GM21723 (cell line): ENCODE measurements around the gene LYST.
"Not testable (repeated sequence)": the region's sequence is repeated elsewhere in the genome, so short reads cannot be mapped to it uniquely, and the experiment has no call there.

Experiments used
- ATAC-seq: cut with Tn5 transposase; IDR thresholded peaks from one replicate; pipeline ENCODE4 v1.9.1; 2021; ENCODE audit warnings: mild to moderate bottlenecking, moderate library complexity; ENCODE audit not compliant: unreplicated experiment

Gene LYST, protein sequence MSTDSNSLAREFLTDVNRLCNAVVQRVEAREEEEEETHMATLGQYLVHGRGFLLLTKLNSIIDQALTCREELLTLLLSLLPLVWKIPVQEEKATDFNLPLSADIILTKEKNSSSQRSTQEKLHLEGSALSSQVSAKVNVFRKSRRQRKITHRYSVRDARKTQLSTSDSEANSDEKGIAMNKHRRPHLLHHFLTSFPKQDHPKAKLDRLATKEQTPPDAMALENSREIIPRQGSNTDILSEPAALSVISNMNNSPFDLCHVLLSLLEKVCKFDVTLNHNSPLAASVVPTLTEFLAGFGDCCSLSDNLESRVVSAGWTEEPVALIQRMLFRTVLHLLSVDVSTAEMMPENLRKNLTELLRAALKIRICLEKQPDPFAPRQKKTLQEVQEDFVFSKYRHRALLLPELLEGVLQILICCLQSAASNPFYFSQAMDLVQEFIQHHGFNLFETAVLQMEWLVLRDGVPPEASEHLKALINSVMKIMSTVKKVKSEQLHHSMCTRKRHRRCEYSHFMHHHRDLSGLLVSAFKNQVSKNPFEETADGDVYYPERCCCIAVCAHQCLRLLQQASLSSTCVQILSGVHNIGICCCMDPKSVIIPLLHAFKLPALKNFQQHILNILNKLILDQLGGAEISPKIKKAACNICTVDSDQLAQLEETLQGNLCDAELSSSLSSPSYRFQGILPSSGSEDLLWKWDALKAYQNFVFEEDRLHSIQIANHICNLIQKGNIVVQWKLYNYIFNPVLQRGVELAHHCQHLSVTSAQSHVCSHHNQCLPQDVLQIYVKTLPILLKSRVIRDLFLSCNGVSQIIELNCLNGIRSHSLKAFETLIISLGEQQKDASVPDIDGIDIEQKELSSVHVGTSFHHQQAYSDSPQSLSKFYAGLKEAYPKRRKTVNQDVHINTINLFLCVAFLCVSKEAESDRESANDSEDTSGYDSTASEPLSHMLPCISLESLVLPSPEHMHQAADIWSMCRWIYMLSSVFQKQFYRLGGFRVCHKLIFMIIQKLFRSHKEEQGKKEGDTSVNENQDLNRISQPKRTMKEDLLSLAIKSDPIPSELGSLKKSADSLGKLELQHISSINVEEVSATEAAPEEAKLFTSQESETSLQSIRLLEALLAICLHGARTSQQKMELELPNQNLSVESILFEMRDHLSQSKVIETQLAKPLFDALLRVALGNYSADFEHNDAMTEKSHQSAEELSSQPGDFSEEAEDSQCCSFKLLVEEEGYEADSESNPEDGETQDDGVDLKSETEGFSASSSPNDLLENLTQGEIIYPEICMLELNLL (N-terminal part only)

DNA sequence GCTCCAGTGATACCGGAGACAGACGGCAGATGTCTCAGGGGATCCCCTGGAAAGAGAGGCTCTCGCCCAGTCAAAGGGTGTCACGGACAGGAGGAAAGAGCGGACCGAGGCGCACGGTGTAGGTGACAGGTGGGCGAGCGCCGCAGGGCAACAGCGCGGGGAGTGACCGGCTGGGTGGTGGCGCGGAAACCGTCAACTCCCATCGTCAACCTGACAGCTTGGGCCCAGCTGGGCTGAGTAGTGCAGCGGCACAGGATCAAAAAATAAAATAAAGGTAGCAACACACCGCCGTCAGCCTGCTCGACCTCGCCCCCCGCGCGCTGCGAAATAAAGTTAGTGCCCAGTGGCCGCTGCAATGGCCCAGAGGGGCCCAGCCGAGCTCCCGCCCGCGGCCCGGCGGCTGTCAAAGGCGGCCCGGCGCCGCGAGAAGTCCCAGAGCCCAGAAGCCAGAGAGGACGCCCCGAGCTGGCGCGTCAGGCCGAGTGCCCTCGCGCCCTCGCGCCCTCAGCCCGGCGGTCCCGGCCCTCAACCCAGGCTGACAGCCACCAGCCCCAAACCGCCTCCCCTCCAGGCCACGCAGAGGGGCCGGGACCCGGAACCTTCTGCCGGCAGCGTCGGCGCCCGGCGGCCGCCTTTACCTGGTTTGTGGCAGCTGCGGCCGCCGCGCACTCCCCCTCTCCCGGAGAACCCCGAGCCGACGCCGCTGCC lies at the start of gene LYST:
LYST (minus strand) TSS at position 702 of the 708 bp plus-strand sequence. CDS start 36,489 bp downstream, outside the sequence.
- ATAC-seq, result peak; percentile 54

DNA sequence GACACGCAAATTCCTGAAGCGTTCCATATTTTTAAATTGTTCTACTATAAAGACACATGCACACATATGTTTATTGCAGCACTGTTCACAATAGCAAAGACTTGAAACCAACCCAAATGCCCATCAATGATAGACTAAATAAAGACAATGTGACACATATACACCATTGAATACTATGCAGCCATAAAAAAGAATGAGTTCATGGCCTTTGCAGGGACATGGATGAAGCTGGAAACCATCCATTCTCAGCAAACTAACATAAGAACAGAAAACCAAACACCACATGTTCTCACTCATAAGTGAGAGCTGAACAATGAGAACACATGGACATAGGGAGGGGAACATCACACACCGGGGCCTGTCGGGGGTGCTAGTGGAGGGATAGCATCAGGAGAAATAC lies 48.8 kb upstream of the LYST start:
- not testable (repeated sequence) for ATAC-seq

DNA sequence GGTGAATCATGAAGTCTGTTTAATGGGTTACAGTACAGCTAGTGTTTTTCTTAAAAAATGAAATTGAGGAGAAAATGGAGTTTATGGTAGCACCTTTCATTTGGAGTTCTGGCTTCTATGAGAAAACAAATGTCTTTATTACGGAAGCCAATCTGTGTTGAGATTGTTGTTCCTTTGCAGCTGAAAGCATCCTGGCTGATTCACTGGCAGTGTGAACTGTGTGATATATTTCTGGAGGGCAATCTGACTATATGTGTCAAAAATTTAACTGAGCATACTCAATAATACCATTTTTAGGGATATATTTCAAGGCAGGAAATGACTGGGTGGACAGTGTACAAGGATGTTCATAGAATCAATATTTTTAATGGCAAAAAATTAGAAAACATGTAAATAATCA lies 46.6 kb upstream of the LYST start:
- ATAC-seq, result no peak

DNA sequence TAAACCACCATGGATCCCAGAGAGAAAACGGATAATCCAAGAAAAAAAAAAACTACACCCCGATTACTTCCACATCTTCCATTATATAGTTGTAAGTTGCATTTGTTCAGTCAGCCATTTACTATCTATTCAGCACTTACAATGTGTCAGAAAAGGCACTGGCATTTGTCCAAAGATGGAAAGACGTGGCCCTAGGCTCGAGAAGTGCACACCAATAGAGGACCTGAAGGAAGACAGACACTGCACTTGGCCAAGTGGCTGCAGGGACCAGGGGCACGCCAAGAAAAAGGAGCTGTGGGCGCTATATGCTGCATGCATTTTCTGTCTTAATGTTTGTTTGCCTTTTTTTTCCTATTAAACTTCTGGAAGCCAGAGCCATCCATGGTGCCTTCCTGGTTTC lies 45.2 kb upstream of the LYST start:
- no peak for ATAC-seq

DNA sequence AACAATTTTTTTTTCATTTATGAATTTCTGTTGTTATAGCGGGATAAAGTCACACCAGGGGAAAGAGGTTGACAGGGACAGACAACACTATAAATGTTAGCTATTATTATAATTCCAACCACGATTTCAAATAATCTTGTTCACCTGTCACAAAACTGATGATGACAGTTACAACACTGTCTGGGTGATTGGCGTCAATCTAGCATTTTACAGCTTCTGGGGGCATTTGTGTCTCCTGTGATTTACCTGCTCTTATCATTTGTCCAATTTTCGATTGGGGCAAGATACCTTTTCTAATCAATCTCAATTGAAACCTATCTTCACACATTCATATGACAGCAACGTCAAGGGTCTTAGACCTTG lies 44.6 kb upstream of the LYST start:
- ATAC-seq, result no peak

DNA sequence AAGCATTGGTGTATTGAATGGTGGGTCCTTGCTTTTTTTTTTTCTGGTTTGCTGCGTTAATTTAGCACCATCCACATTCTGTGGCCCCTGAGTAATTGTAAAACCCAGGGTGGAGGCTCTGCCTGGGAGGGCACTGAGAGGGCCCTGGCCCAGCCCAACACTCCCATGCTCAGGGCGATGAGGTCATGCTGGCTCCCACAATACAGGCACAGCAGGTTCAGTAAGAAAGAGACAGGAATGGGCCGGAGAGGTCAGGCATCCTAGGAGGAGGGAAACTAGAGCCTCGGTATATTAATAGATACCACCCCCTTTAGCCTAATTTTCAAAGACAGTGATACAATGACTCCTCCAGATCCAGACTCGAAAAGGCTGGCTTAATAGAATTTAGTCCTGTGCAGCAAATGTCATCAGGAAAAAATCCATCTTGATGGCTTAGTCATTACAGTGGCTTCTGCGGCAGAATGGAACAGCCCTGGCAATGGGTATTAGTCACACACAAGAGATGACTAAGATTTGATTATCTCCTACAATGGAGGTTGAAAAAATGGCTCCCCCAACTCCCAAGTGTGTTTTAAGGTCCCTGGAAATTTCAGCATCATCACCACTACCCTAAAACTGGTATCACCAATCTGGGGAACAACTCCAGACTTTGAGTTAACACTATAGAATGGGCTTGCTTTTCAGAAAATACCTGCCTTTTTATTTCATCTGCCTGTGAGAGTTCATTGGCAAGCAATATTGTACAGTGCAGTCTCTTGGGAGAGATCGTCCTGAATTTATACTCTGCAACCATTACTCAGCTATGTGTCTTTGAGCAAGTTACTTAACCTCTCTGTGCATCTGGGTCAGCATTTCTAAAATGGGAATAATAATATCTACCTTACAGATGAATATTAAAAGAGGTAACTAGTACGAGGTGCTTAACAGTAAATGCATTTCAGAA lies 43.9 kb upstream of the LYST start:
- ATAC-seq, result no peak

DNA sequence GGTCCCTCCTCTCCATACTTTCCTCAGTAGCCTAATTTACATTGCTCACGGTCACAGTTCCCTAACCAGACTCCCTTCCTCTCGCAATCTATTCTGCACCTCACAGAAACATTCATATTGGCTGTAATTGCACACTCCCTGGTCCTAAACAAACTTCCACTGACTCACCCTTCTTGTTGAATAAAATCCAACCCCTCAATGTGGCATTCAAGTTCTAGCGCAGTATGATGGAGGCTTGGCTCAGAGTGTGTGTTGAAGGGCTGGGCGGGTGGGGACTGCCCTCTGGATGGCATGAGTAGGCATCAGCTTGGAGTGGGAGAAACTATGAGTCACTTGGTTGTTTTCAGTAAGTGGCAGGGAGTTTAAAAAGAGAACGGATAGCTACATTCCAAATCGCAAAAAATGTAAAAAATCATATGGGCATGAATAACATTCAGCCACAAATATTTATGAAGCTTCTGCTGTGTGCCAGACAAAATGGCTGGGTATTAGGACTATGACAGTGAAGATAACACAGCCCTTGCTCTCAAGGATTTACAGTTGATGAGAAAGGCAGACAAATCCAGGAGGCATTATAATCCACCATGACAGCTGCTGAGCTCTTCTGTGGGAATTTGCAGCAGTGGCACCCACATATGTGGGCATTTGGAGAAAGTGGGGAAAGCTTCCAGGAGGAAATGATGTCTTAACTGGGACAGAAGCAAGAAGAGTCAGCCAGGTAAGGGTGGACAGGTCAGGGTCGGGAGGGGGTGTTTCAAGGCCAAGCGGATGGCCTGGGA lies 42.2 kb upstream of the LYST start:
- no peak for ATAC-seq

DNA sequence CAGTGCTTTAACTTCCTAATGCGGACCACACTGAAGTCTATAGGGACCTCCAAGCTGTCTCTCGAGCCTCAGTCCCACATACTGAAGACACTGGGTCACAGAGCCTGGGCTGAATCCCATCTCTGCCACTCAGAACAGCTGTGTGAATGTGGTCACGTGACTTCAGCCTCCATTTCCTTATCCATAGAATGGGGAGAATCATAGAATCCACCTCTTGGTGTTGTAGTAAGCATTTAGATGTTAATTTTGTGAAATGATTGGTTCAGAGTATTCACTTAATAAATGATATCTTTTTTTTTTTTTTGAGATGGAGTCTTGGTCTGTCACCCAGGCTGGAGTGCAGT lies 41.2 kb upstream of the LYST start:
- ATAC-seq, result no peak

DNA sequence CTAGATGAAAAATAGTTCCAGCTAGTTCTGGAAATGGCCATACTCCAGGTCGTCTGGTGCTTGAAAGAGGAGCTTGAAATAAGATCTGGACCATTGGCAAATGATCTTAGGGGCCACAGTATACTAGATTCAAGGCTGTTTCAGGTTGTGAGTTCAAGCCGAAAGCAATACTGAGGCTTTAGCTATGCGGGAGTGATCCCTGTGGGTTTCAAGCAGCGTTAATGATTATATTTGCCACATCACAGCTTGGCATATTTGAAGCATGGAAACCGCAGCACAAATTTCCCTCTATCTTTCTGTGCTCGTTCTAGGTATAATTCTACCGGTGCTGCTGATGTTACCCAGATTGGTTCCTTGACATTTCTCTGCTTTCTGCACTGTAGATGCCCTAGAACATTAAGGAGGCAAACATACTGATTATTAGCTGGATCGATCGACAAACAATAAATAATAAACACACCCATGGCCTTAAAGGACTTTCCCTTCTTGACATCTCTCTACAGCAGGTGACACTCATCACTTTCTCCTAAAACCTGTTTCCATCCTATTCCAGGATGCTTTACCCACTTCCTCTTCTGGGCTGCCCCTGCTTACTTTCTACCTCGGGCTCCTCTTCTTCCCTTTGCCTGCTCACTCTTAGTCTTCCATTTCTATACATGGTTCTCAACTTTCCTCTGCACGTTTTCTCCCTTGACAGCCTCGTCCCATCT lies 40.6 kb upstream of the LYST start:
- ATAC-seq, result no peak

DNA sequence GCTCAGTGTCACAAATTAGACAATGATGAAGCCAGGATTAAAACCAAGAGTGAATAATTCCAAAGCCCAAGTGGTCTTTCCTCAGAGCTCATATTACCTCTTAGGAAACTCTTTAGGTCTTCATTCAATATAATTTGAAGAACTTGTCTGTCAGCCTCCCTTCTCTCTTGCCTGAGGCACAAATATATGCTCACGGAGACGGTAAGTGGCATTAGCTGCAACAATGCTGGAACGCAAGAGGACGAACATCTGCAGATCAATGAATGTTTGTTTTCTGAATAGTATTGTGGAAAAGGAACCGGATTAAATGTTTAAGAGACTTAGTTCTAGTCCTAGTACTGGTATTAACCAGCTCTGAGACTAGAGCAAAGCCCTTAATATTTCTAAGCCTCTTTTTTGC lies 39.7 kb upstream of the LYST start:
- no peak for ATAC-seq

DNA sequence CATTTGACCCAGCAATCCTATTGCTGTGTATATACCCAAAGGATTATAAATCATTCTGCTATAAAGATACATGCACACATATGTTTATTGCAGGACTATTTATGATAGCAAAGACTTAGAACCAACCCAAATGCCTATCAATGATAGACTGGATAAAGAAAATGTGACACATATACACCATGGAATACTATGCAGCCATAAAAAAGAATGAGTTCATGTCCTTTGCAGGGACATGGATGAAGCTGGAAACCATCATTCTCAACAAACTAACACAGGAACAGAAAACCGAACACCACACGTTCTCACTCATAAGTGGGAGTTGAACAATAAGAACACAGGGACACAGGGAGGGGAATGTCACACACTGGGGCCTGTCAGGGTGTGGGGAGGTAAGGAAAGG lies 37.1 kb upstream of the LYST start:
- ATAC-seq, result not testable (repeated sequence)

DNA sequence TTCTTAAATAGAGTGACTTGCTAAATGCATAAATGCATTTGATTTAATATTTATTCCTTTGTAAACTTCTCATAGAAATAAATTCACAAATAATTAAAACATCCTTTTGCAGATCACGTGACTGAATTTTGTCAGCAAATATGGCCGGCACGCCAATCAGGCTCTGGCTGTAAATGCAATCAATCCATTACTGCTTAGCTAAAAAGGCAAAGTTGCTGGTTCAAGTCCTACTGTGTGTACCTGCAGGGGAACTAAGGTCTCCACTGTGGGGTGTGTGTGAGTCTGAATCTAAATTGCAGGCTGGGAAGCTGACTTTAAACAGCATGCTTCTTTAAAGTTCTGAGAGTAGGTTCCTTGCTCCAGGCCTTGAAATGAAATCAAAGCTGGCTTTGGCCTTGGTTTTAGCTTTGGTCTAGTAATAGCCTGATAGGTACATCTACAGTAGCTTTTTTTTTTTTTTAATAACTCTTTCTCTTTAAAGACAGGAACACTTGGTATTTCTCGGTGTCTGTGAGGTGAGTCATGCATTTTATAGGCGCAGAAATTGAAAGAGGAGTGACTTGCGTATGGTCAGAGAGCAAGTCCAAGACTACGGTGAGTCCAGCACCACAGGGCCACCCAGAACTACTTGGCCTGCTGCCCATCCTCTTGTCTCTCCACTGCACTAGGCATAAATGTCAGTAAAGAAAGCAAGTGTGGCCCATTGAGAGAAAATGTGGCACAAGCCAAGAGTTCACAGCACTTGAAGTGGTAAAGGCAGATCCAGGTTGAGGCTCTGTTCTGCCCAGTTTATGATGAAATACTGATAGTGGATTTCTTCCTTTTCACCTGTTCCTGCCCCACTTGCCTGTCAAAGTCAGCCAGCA lies 36.2 kb upstream of the LYST start:
- no peak for ATAC-seq

DNA sequence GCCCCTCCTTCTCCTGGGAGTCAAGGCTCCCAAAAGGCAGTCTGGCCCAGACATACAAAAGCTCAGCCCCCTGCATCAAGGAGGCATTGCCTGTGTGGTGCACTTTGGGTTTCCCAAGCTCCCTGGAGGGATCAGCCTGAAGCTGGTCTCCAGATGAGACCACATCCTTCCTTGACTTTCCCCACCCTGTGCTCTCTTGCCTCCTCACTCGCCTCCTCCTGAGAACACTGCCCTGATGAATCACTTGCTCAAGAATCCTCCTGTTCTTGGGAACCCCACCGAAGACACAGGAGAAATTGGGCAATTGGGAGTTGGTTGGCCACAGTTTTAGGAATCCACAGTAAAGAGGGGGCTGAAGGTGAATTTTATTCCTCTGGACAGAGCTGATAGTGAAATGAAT lies 34.8 kb upstream of the LYST start:
- ATAC-seq, result no peak

DNA sequence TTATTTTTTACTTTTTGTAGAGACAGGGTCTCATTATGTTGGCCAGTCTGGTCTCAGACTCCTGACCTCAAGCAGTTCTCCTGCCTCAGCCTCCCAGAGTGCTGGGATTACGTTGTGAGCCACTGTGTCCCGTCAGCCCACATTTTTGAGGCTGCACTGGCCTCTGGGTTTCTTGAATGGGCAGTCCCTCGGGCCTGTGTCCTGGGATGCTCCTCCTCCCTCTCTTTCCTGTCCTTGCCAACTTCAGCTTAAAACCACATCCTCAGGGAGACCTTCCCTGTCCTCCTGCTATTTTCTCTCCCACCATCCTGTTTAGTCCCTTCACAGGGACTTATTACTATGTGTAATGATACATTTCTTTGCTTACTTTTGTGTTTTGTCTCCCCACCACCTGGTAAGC lies 31.4 kb upstream of the LYST start:
- ATAC-seq, result no peak

DNA sequence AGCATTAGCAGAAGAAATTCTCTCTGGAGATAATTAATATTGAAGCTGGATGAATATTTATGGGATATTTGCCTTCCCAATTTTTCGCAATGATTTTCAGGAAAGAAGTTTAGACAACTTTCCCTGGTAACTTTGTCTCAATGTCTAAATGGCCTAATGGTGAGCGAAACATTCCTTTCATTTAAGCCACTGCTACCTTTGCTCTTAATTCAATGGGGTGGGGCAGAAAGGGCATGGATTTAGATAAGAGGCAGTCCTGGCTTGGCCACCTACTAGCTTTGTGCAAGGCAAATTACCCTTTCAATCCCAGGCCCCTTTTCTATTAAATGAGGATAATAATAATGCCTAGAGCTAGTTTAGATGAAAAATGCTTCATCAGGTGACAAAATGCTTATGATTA lies 27.1 kb upstream of the LYST start:
- ATAC-seq, result no peak

DNA sequence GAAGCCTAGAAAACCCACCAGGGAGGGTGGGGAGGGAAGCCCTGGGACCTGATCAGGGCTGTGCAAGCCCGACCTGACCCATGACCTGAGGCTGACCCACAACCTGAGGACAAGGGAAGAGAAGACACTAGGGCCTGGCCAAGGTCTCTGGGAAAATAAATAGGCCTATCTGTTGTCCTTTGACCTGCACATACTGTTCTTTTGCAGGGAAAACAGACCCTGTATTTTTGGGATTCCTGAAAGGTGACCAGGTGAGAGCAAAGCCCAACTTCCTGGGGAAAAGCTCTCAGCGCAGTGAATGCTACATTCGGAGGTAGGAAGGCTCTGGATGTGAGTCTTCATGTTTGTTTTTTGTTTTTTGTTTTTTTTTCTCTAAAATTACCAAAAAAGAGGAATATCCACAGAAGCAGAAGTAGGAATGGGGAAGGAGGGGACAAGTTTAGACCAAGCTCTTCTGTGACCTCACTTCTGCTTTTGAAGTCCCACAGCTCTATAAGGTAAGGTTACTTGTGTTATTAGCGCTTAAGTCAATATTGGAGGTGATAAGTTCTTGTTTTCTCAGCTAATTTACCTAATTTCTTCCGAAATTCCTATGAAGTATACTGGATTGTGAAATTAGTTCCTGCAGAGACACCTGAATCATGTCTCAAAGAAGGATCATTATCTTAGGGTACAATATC lies 26.2 kb upstream of the LYST start:
- ATAC-seq, result no peak

DNA sequence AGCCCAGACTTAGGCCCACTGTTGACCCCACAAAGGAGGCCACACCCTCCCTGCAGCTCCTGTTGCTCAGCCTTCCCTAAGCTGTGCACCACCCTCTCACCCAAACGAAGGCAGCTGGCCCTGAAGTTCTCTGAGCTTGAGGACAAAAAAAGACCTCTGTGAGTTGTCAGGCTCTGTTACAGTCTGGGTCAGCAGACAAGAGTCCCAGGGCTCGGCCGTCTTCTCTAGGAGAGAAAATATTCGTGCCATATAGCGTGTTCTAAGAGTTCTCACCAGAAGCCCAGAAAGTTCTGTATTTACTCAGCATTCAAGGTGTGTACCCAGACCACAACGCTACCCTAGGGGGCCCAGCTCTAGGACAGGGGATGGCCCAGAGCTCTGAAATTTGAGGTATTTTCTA lies 25.5 kb upstream of the LYST start:
- ATAC-seq, result no peak
